BJ (cell line): Measurements from ENCODE around the gene DOCK10. TPM values are rescaled to one million over a fixed set of nuclear protein-coding genes. Genes with fewer than 3 reads are reported as not detected.

Experiments
- CTCF ChIA-PET: fragments of 350-600 bp; formaldehyde crosslinking; extraction: SDS; loops from one replicate; lab custom pipeline; 2021; ENCODE audit warnings: antibody characterized with exemption, inconsistent platforms; lab: Yijun Ruan, JAX
- POLR2A ChIA-PET: fragments of 300-600 bp; sonication (Branson Sonifier 250); formaldehyde crosslinking; extraction: SDS; loops from one replicate; lab custom pipeline; 2021; ENCODE audit warnings: antibody characterized with exemption; lab: Charles Lee
- DNase-seq: peaks from one replicate; pipeline ENCODE4 v3.0.0-alpha.2; 2011; ENCODE audit warnings: low read depth
- H3K27me3 ChIP-seq: 2 replicates; pipeline ENCODE4 v1.6.0; 2011; ENCODE audit warnings: low read length; ENCODE audit not compliant: control insufficient read depth, insufficient read depth
- H3K36me3 ChIP-seq: 2 replicates; pipeline ENCODE4 v1.5.1; 2011; ENCODE audit warnings: low read length; ENCODE audit not compliant: control insufficient read depth, insufficient read depth
- H3K4me3 ChIP-seq: 2 replicates; pipeline ENCODE4 v1.5.1; 2011; ENCODE audit warnings: low read depth, mild to moderate bottlenecking, control low read depth, low read length
- polyA plus RNA-seq: library from polyadenylated mRNA; depleted of rRNA; stranded (reverse); fragments of >200 nt; gene quantifications from 2 replicates; pipeline ENCODE4 v1.2.3, GENCODE V29; 2011
- TF ChIP-seq, protein P1 (sequence below): IDR thresholded peaks from 2 replicates; pipeline ENCODE4 v1.5.1; 2011; ENCODE audit warnings: low read depth, mild to moderate bottlenecking, control low read depth, inconsistent platforms, low read length, moderate library complexity; ENCODE audit not compliant: insufficient read depth

Gene DOCK10
- polyA plus RNA-seq, 1 experiment: 62.7 TPM

DNA sequence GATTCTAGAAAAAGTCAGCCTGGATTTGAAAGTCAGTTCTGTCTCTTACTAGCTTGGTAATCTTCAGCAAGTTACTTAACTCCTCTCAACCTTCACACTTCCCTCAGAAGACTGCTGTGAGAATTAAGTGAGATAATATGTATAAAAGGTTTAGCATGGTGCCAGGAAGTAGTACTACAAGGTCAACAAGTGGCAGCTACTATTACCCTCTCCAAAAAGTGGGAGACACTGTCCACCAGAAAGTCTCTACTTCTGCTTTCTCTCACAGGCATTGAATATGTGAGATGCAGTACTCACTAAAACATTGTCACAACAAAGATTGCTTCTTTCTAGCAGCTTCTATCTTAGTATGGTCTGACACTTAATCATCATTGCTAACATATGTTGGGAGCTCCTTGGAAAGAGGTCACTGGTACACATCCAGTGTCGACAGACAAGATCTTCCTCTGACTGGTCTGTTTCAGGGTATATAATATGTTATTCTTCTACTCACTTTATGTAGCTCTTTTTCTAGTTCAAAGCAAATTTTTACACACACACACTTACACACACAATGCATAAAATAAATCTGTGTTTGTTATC lies 47.9 kb downstream of the DOCK10 start:
- ChIA-PET CTCF (interaction anchor here (0.9 to 2.6 kb wide), 4 partner anchors 7 to 16 kb away, joined by 3 to 15 read pairs (median 3); no protein-coding TSS in a partner anchor), POLR2A (no interaction called here)
- Histone ChIP-seq H3K4me3 (no peak overlapping the region), H3K27me3 (no peaks in the 10 kb centered on the region), H3K36me3 (peaks cover 4% of the 10 kb centered on the region; the same call in 1 of the 2 replicates)
- DNase-seq: no peak
- TF ChIP-seq, protein P1, sequence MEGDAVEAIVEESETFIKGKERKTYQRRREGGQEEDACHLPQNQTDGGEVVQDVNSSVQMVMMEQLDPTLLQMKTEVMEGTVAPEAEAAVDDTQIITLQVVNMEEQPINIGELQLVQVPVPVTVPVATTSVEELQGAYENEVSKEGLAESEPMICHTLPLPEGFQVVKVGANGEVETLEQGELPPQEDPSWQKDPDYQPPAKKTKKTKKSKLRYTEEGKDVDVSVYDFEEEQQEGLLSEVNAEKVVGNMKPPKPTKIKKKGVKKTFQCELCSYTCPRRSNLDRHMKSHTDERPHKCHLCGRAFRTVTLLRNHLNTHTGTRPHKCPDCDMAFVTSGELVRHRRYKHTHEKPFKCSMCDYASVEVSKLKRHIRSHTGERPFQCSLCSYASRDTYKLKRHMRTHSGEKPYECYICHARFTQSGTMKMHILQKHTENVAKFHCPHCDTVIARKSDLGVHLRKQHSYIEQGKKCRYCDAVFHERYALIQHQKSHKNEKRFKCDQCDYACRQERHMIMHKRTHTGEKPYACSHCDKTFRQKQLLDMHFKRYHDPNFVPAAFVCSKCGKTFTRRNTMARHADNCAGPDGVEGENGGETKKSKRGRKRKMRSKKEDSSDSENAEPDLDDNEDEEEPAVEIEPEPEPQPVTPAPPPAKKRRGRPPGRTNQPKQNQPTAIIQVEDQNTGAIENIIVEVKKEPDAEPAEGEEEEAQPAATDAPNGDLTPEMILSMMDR: no peak

- no peak for DNase-seq
- peaks cover 5% of the 10 kb centered on the region; the same call in 1 of the 2 replicates for H3K36me3 ChIP-seq
- TF ChIP-seq, protein P1: no peak
- POLR2A ChIA-PET: no interaction called here
- H3K4me3 ChIP-seq: no peak overlapping the region
- CTCF ChIA-PET: interaction anchor here (1.7 kb wide), 1 partner anchor 11 kb away, joined by 6 read pairs; no protein-coding TSS in a partner anchor
- H3K27me3 ChIP-seq: no peaks in the 10 kb centered on the region
Observed at GRCh38 chr2:224990710-224991109, 51.6 kb downstream of the DOCK10 start.

DNA sequence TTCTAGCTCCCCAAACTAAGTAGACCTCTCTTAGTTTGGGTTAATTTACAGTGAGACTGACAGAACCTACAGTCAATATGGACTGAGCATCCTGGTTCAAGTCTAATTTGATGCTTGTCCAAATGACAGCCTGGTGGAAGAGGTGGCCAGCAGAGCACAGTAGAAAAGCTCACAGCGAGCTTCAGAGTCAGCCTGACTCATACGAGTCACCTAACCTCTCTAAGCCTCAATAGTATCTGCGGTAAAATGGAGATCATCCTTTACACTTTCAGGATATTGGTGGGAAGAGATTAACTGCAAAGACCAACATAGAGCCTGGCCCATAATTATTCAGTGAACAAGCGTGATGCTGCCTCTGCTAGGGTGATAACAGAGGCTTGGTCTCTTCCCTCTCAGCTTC lies 54.5 kb downstream of the DOCK10 start:
- POLR2A ChIA-PET: no interaction called here
- DNase-seq: no peak

DNA sequence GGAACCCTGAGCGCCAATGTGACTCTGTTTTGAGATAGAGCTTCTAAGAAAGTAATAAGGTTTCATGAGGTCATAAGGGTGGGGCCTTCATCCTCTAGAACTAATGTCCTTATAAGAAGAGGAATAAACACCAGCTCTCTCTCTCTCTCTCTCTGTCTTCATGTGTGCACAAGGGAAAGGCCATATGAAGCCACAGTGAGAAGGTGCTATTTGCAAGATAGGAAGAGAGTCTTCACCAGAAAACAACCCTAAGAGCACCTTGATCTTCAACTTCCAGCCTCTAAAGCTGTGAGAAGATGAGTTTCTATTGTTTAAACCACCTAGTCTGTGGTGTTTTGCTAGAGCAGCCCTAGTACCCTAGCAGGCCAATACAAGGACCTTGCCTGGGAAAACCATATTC lies 55.8 kb downstream of the DOCK10 start:
- TF ChIP-seq, protein P1: no peak
- Histone ChIP-seq H3K27me3 (no peaks in the 10 kb centered on the region), H3K4me3 (no peak overlapping the region), H3K36me3 (peaks cover 5% of the 10 kb centered on the region; the same call in 1 of the 2 replicates)
- ChIA-PET POLR2A (no interaction called here), CTCF (interaction anchor here (1.0 kb wide), 1 partner anchor 15 kb away, joined by 3 read pairs; no protein-coding TSS in a partner anchor)
- no peak for DNase-seq

More for the DNA sequence above, 54.5 kb downstream of the DOCK10 start:
- CTCF ChIA-PET: interaction anchor here (1.0 kb wide), 1 partner anchor 14 kb away, joined by 3 read pairs; no protein-coding TSS in a partner anchor
- TF ChIP-seq, protein P1: no peak
- no peaks in the 10 kb centered on the region for H3K27me3 ChIP-seq
- H3K36me3 ChIP-seq: peaks cover 5% of the 10 kb centered on the region; the same call in 1 of the 2 replicates
- no peak overlapping the region for H3K4me3 ChIP-seq

- Histone ChIP-seq H3K27me3 (no peaks in the 10 kb centered on the region), H3K4me3 (no peak overlapping the region), H3K36me3 (peaks cover 2% of the 10 kb centered on the region; the same call in 1 of the 2 replicates)
- TF ChIP-seq, protein P1: no peak
- CTCF ChIA-PET: interaction anchor here (0.9 to 1.3 kb wide), 3 partner anchors 8 to 18 kb away, joined by 3 to 6 read pairs (median 5); no protein-coding TSS in a partner anchor
- POLR2A ChIA-PET: no interaction called here
- no peak for DNase-seq
Observed at GRCh38 chr2:224984637-224985036, 57.6 kb downstream of the DOCK10 start.
